SK-N-SH (cell line): ENCODE results near the gene CHCHD1. TPM values are rescaled to one million over a fixed set of nuclear protein-coding genes. Genes with fewer than 3 reads are reported as not detected.

Experiments used
- CTCF ChIA-PET: fragments of 300-600, 350-600 bp; formaldehyde crosslinking; extraction: SDS; loops from one replicate; lab custom pipeline; 2021; lab: Yijun Ruan, JAX
- POLR2A ChIA-PET: fragments of 350-600 bp; sonication (Branson Sonifier 250); formaldehyde crosslinking; extraction: SDS; loops from one replicate; lab custom pipeline; 2020; ENCODE audit warnings: antibody characterized with exemption, inconsistent platforms; lab: Yijun Ruan, JAX
- DNase-seq: peaks from one replicate; pipeline ENCODE4 v3.0.0; 2012
- H2AFZ ChIP-seq: fragments of 200-600 bp; sonication (generic); 2 replicates; pipeline ENCODE4 v1.8.1; 2016; ENCODE audit warnings: antibody characterized with exemption, mild to moderate bottlenecking, low read depth
- H3F3A ChIP-seq: fragments of 200-600 bp; sonication (generic); replicated peaks from 2 replicates; pipeline ENCODE3; 2016; ENCODE audit warnings: antibody characterized with exemption, mild to moderate bottlenecking; ENCODE audit not compliant: insufficient read depth
- H3K27ac ChIP-seq, 2 experiments: fragments of 200-500 bp in 1 of 2; fragments of 200-600 bp in 1 of 2; sonication (Bioruptor generic) in 1 of 2; sonication (generic), shearing (Covaris generic) in 1 of 2; 2 replicates each; pipeline versions ENCODE4 v1.5.1 to v1.6.1; 2014 to 2016; ENCODE audit warnings: low read depth in 2 of 2, inconsistent platforms in 1 of 2, low read length in 1 of 2, mild to moderate bottlenecking in 1 of 2, mixed read lengths in 1 of 2
- H3K27me3 ChIP-seq: fragments of 200-600 bp; sonication (generic), shearing (Covaris generic); 2 replicates; pipeline ENCODE4 v1.6.1; 2016; ENCODE audit warnings: mixed run types; ENCODE audit not compliant: insufficient read depth
- H3K36me3 ChIP-seq, 2 experiments: fragments of 200-500 bp in 1 of 2; fragments of 200-600 bp in 1 of 2; sonication (Bioruptor generic) in 1 of 2; sonication (generic) in 1 of 2; replicated peaks in 1 of 2; 2 replicates each; pipeline versions ENCODE3 to v1.5.1; 2014 to 2016; ENCODE audit warnings: low read length in 1 of 2, mild to moderate bottlenecking in 1 of 2; ENCODE audit not compliant: insufficient read depth in 2 of 2, control insufficient read depth in 1 of 2
- H3K4me1 ChIP-seq, 2 experiments: fragments of 200-500 bp in 1 of 2; fragments of 200-600 bp in 1 of 2; sonication (Bioruptor generic) in 1 of 2; sonication (generic), shearing (Covaris generic) in 1 of 2; 2 replicates each; pipeline versions ENCODE4 v1.5.1 to v1.6.1; 2014 to 2016; ENCODE audit warnings: low read depth in 1 of 2, low read length in 1 of 2, mixed run types in 1 of 2; ENCODE audit not compliant: insufficient read depth in 2 of 2, control insufficient read depth in 1 of 2
- H3K4me2 ChIP-seq: fragments of 200-600 bp; sonication (generic), shearing (Covaris generic); 2 replicates; pipeline ENCODE4 v1.6.1; 2017; ENCODE audit warnings: mixed run types
- H3K4me3 ChIP-seq, 2 experiments: fragments of 200-500 bp in 1 of 2; fragments of 200-600 bp in 1 of 2; sonication (Bioruptor generic) in 1 of 2; sonication (generic), shearing (Covaris generic) in 1 of 2; 2 replicates each; pipeline versions ENCODE4 v1.5.1 to v1.8.1; 2014 to 2016; ENCODE audit warnings: low read depth in 2 of 2, inconsistent platforms in 1 of 2, low read length in 1 of 2, mild to moderate bottlenecking in 1 of 2, mixed read lengths in 1 of 2, moderate library complexity in 1 of 2
- H3K79me2 ChIP-seq: fragments of 200-600 bp; sonication (generic); 2 replicates; pipeline ENCODE4 v1.8.1; 2017; ENCODE audit warnings: mild to moderate bottlenecking; ENCODE audit not compliant: insufficient read depth
- H3K9ac ChIP-seq: fragments of 200-600 bp; sonication (generic); 2 replicates; pipeline ENCODE4 v1.6.1; 2017; ENCODE audit warnings: mixed run types
- H3K9me2 ChIP-seq: fragments of 200-600 bp; sonication (generic); 2 replicates; pipeline ENCODE4 v1.6.1; 2017; ENCODE audit warnings: mixed run types
- H3K9me3 ChIP-seq: fragments of 200-600 bp; sonication (generic); 2 replicates; pipeline ENCODE4 v1.6.1; 2017; ENCODE audit warnings: mixed run types, mild to moderate bottlenecking, moderate library complexity
- H4K20me1 ChIP-seq: fragments of 200-600 bp; sonication (generic); 2 replicates; pipeline ENCODE4 v1.6.1; 2017; ENCODE audit warnings: mild to moderate bottlenecking, mixed run types; ENCODE audit not compliant: insufficient read depth
- CHD2 ChIP-seq: fragments of 150-350 bp; IDR thresholded peaks from 2 replicates; pipeline ENCODE4 v1.6.1; 2018; ENCODE audit warnings: low read length; ENCODE audit not compliant: partially characterized antibody
- CTCF ChIP-seq: fragments of 200-600 bp; sonication (generic); IDR thresholded peaks from 2 replicates; pipeline ENCODE4 v1.6.1; 2017; ENCODE audit warnings: antibody characterized with exemption, mild to moderate bottlenecking, moderate library complexity
- ELF1 ChIP-seq: IDR thresholded peaks from 2 replicates; pipeline ENCODE4 v1.4.0; 2012
- EZH2phosphoT487 ChIP-seq: fragments of 200-600 bp; sonication (generic); IDR thresholded peaks from 2 replicates; pipeline ENCODE4 v1.6.1; 2017; ENCODE audit warnings: low read depth, mixed run types, mild to moderate bottlenecking, antibody characterized with exemption, moderate library complexity, borderline replicate concordance
- FOSL2 ChIP-seq: IDR thresholded peaks from 2 replicates; pipeline ENCODE4 v1.4.0; 2012; ENCODE audit warnings: low read depth, mild to moderate bottlenecking, moderate library complexity, borderline replicate concordance
- FOXJ3 ChIP-seq: sonication (generic); formaldehyde crosslinking; IDR thresholded peaks from 2 replicates; pipeline ENCODE4 v1.5.1; 2020; ENCODE audit warnings: mild to moderate bottlenecking, missing genetic modification reagents
- FOXM1 ChIP-seq: IDR thresholded peaks from 2 replicates; pipeline ENCODE4 v1.4.0; 2012; ENCODE audit warnings: low read depth, mild to moderate bottlenecking
- GABPA ChIP-seq: IDR thresholded peaks from 2 replicates; pipeline ENCODE4 v1.4.0; 2012; ENCODE audit warnings: low read depth, mild to moderate bottlenecking
- JUND ChIP-seq: IDR thresholded peaks from 2 replicates; pipeline ENCODE4 v1.4.0; 2012
- MEF2A ChIP-seq: IDR thresholded peaks from 2 replicates; pipeline ENCODE4 v1.4.0; 2012; ENCODE audit warnings: low read depth, borderline replicate concordance
- MXI1 ChIP-seq: IDR thresholded peaks from 2 replicates; pipeline ENCODE4 v1.6.1; 2012; ENCODE audit warnings: mild to moderate bottlenecking, low read depth, low read length, improper control_type of control experiment
- NRF1 ChIP-seq: IDR thresholded peaks from 2 replicates; pipeline ENCODE4 v1.6.1; 2012; ENCODE audit warnings: low read depth, mild to moderate bottlenecking, low read length
- PBX3 ChIP-seq: IDR thresholded peaks from 2 replicates; pipeline ENCODE4; 2012
- POLR2AphosphoS5 ChIP-seq: IDR thresholded peaks from 2 replicates; pipeline ENCODE4 v1.6.1; 2012; ENCODE audit warnings: low read depth, low read length
- RAD21 ChIP-seq: IDR thresholded peaks from 2 replicates; pipeline ENCODE4 v1.6.1; 2012; ENCODE audit warnings: mild to moderate bottlenecking, low read length
- RCOR1 ChIP-seq: fragments of 150-350 bp; IDR thresholded peaks from 2 replicates; pipeline ENCODE4 v1.6.1; 2017; ENCODE audit warnings: antibody characterized with exemption, low read length
- RFX5 ChIP-seq: IDR thresholded peaks from 2 replicates; pipeline ENCODE4 v1.6.1; 2012; ENCODE audit warnings: mild to moderate bottlenecking, improper control_type of control experiment, low read length
- SIN3A ChIP-seq: IDR thresholded peaks from 2 replicates; pipeline ENCODE4 v1.6.1; 2012; ENCODE audit warnings: low read depth, mild to moderate bottlenecking, low read length, moderate library complexity, borderline replicate concordance
- TAF1 ChIP-seq: IDR thresholded peaks from 2 replicates; pipeline ENCODE4 v1.6.1; 2012; ENCODE audit warnings: low read depth, mild to moderate bottlenecking, low read length, moderate library complexity, borderline replicate concordance
- TCF12 ChIP-seq: IDR thresholded peaks from 2 replicates; pipeline ENCODE4 v1.4.0; 2012
- TEAD4 ChIP-seq: IDR thresholded peaks from 2 replicates; pipeline ENCODE4 v1.4.0; 2012; ENCODE audit warnings: mild to moderate bottlenecking, borderline replicate concordance; ENCODE audit not compliant: insufficient read depth
- YY1 ChIP-seq: IDR thresholded peaks from 2 replicates; pipeline ENCODE4 v1.4.0; 2012; ENCODE audit warnings: low read depth, mild to moderate bottlenecking
- ZBTB33 ChIP-seq: IDR thresholded peaks from 2 replicates; pipeline ENCODE4 v1.4.0; 2012; ENCODE audit warnings: low read depth, borderline replicate concordance
- WGBS: methylation state at CpG from one replicate; pipeline ENCODE4 v1.1.6; 2017; ENCODE audit warnings: low lambda C conversion rate; 5-methylcytosine and 5-hydroxymethylcytosine counted together
- polyA plus RNA-seq, 3 experiments: library from polyadenylated mRNA; depleted of rRNA; stranded (reverse); fragments of >200 nt; gene quantifications; 2 replicates each; pipeline ENCODE4 v1.2.3, GENCODE V29; 2012

The CHCHD1 gene
- polyA plus RNA-seq, 1 of the 3 experiments (the other 2 are of a cell fraction), result 60.9 TPM

- peak; percentile 11; the same call in 1 of the 2 replicates for TF ChIP-seq CTCF
Observed at GRCh38 chr10:73771722-73772280, 10.0 kb upstream of the CHCHD1 start (continued).

- H3K9me3 ChIP-seq, result no peaks in the 10 kb centered on the region
- DNase-seq, result peak; percentile 95
- peaks cover 16 to 30% of the 10 kb centered on the region in 2 experiments for H3K4me1 ChIP-seq
- peak overlapping the region; percentile 90 for H3K4me2 ChIP-seq
- no peaks in the 10 kb centered on the region for H3K27me3 ChIP-seq
- peak; percentile 54; the same call in 1 of the 2 replicates for TF ChIP-seq ELF1
- peak; percentile 56; the same call in 1 of the 2 replicates for TF ChIP-seq TAF1
- no peak for TF ChIP-seq RCOR1
- no peak for TF ChIP-seq CTCF
- 0 out of 2 replicates have a peak, but pooled peaks have one; percentile 26 for TF ChIP-seq TEAD4
- TF ChIP-seq RAD21, result no peak
- TF ChIP-seq MEF2A, result no peak
- TF ChIP-seq SIN3A, result peak; percentile 86; the same call in 1 of the 2 replicates
- TF ChIP-seq FOXJ3 (CRISPR knock-in tag), result no peak
- peak; percentile 48; the same call in 1 of the 2 replicates for TF ChIP-seq JUND
- peak; percentile 31 for TF ChIP-seq MXI1
- no peak for TF ChIP-seq TCF12
- 0 out of 2 replicates have a peak, but pooled peaks have one; percentile 1 for TF ChIP-seq FOSL2
- 0 out of 2 replicates have a peak, but pooled peaks have one; percentile 68 for TF ChIP-seq ZBTB33
- TF ChIP-seq FOXM1, result no peak
- TF ChIP-seq YY1, result peak; percentile 86
- peak; percentile 51 for TF ChIP-seq CHD2
- no peak for TF ChIP-seq EZH2phosphoT487
- peak; percentile 85 for TF ChIP-seq POLR2AphosphoS5
- peak; percentile 45 for TF ChIP-seq NRF1
- TF ChIP-seq PBX3, result peak; percentile 56
- TF ChIP-seq RFX5, result no peak
- TF ChIP-seq GABPA, result peak; percentile 45
- peaks cover 33% of the 10 kb centered on the region for H3F3A ChIP-seq
- under 1% methylated on average over 32 of the region's 101 CpGs for WGBS
- peak overlapping the region; percentile 79 for H3K9ac ChIP-seq
- peak overlapping the region; percentile 56; the same call in 1 of the 2 replicates for H2AFZ ChIP-seq
- ChIA-PET POLR2A (interaction anchor here (1.0 to 3.0 kb wide), 10 partner anchors 9 to 277 kb away, joined by 3 to 29 read pairs (median 4); partner anchors contain the start of genes CHCHD1, PPP3CB, SEC24C and ZSWIM8), CTCF (interaction anchor here (0.7 to 5.3 kb wide), 6 partner anchors 8 to 227 kb away, joined by 3 to 25 read pairs (median 6); partner anchors contain the start of genes CHCHD1 and ZSWIM8)
- H3K27ac ChIP-seq, result peak overlapping the region; percentile 88 to 98
- peaks cover 9% of the 10 kb centered on the region; the same call in 1 of the 2 replicates for H4K20me1 ChIP-seq
- peaks cover 43% of the 10 kb centered on the region for H3K79me2 ChIP-seq
- H3K4me3 ChIP-seq, result peak overlapping the region; percentile 79 to 88
- peaks cover 45% of the 10 kb centered on the region in 2 experiments for H3K36me3 ChIP-seq
- no peaks in the 10 kb centered on the region for H3K9me2 ChIP-seq
Observed at GRCh38 chr10:73772281-73773151, 9.3 kb upstream of the CHCHD1 start.
